ENCODE measurements around the gene PFKFB2.

- no peak for TF ChIP-seq CTCF (IDR thresholded peaks at IDR 0.05; ENCODE audit: low read length)
- no peak for TF ChIP-seq EZH2phosphoT487 (IDR thresholded peaks at IDR 0.05; ENCODE audit: low read length)
- TF ChIP-seq EZH2 (optimal IDR thresholded peaks at IDR 0.05; ENCODE audit: low read depth, low read length), result no peak
Observed at GRCh38 chr1:207058252-207058651, 5.2 kb downstream of the PFKFB2 start.
